ENCODE measurements around the gene KLHL2.

GRCh38 chr4:165370530-165370929 is 163.2 kb downstream of the KLHL2 start:
- TF ChIP-seq POLR2A (IDR thresholded peaks at IDR 0.05): no peak
- no peak for TF ChIP-seq CTCF (IDR thresholded peaks at IDR 0.05)
- no peak for TF ChIP-seq POLR2AphosphoS5 (IDR thresholded peaks at IDR 0.05)
